OCI-LY1 (cell line): ENCODE results near the gene FOXJ3.

Source experiments
- CTCF ChIP-seq: fragments of 200-600 bp; sonication (generic), shearing (Covaris generic); IDR thresholded peaks from 2 replicates; pipeline ENCODE4 v1.5.1; 2017; ENCODE audit warnings: mild to moderate bottlenecking, antibody characterized with exemption, low read length, moderate library complexity, mixed read lengths
- EZH2 ChIP-seq: fragments of 200-600 bp; sonication (generic), shearing (Covaris generic); IDR thresholded peaks from 2 replicates; pipeline ENCODE4 v1.8.0; 2017; ENCODE audit warnings: borderline replicate concordance, mixed run types, mild to moderate bottlenecking, antibody characterized with exemption, low read length, moderate library complexity, mixed read lengths

- TF ChIP-seq CTCF: no peak
- no peak for TF ChIP-seq EZH2
These were observed 28.1 kb downstream of the FOXJ3 start for GRCh38 chr1:42306977-42307376.
